Activated naive CD4-positive, alpha-beta T cell treated with anti-CD3 and anti-CD28 coated beads, Interleukin-2, amount 50 U/mL, for 72 hours (primary cell): ENCODE results near the gene NCK2. TPM values are rescaled to one million over a fixed set of nuclear protein-coding genes. Genes with fewer than 3 reads are reported as not detected.
"Not testable (repeated sequence)": the region's sequence is repeated elsewhere in the genome, so short reads cannot be mapped to it uniquely, and the experiment has no call there.

Experiments
- ATAC-seq, 2 donors: fragments of 150-1000 bp; cut with Tn5 transposase; 2 replicates each; pipeline ENCODE4 v1.10.0; 2021; ENCODE audit warnings: mild to moderate bottlenecking in 2 of 2, moderate library complexity in 2 of 2
- DNase-seq, 2 donors: peaks; one replicate each; pipeline ENCODE4 v3.0.0; 2021 to 2022; ENCODE audit warnings: low spot score in 2 of 2
- H3K27ac Mint-ChIP-seq, 2 donors: one replicate each; pipeline ENCODE4 v1.8.0; 2022; ENCODE audit warnings: mild to moderate bottlenecking in 2 of 2, mixed read lengths in 2 of 2
- H3K36me3 Mint-ChIP-seq, 2 donors: one replicate each; pipeline ENCODE4 v1.8.0; 2022; ENCODE audit warnings: mixed read lengths in 2 of 2
- H3K9me3 Mint-ChIP-seq, 2 donors: one replicate each; pipeline ENCODE4 v1.8.0; 2022; ENCODE audit warnings: mixed read lengths in 2 of 2
- total RNA-seq, 2 donors: library from RNA; stranded (reverse); gene quantifications; one replicate each; pipeline ENCODE4 v1.2.3, GENCODE V29; 2022

NCK2 gene
- total RNA-seq, 2 donors from 2014 or later, result 89.3 to 98.5 TPM

GRCh38 chr2:105747254-105747894 is 2.7 kb downstream of the NCK2 start:
- Mint-ChIP-seq H3K9me3 (peaks cover 2 to 9% of the 10 kb centered on the region in 2 donors), H3K27ac (peak overlapping the region; percentile 99 to 100), H3K36me3 (peaks cover 51 to 69% of the 10 kb centered on the region in 2 donors)
- DNase-seq, result no peak
- ATAC-seq, result no peak

GRCh38 chr2:105747991-105748390 is 3.3 kb downstream of the NCK2 start:
- H3K27ac Mint-ChIP-seq, result peak overlapping the region; percentile 99 to 100
- peaks cover 0 to 6% of the 10 kb centered on the region in 2 donors for H3K9me3 Mint-ChIP-seq
- DNase-seq (no peak), ATAC-seq (peak; percentile 21 to 57)
- H3K36me3 Mint-ChIP-seq, result peaks cover 50 to 72% of the 10 kb centered on the region in 2 donors

GRCh38 chr2:105748566-105748965 is 3.9 kb downstream of the NCK2 start:
- Mint-ChIP-seq H3K36me3 (peaks cover 51 to 78% of the 10 kb centered on the region in 2 donors), H3K27ac (peak overlapping the region; percentile 99 to 100), H3K9me3 (peaks cover 0 to 6% of the 10 kb centered on the region in 2 donors)
- DNase-seq, result no peak
- no peak for ATAC-seq

GRCh38 chr2:105749583-105750400 is 5.1 kb downstream of the NCK2 start:
- Mint-ChIP-seq H3K36me3 (peaks cover 55 to 88% of the 10 kb centered on the region in 2 donors), H3K9me3 (peaks cover 0 to 6% of the 10 kb centered on the region in 2 donors), H3K27ac (peak overlapping the region; percentile 99 to 100)
- peak in 1 of 2 donors; percentile 70 for DNase-seq
- ATAC-seq, result peak; percentile 1 to 7

DNA sequence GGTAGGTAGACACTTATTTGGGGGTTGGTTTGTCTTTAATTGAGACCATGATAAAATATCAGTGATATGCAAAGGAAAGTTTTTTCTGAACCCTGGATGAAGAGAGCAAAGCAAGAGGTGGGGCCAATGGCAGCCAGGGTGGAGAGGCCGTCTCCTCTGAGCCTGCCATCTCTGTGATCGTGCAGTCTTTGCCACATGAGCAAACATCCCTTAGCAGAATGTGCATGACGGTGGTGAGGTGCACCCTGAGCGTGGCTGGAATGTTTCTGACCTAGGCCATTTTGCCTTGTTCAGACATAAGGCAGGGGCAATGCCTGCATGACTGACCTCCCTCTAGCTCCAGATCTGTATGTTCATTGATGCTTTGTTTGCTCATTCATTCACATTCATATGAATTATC is 6.0 kb downstream of the NCK2 start:
- ATAC-seq (no peak), DNase-seq (no peak)
- peaks cover 60 to 94% of the 10 kb centered on the region in 2 donors for H3K36me3 Mint-ChIP-seq
- H3K9me3 Mint-ChIP-seq, result peaks cover 0 to 6% of the 10 kb centered on the region in 2 donors
- peak overlapping the region; percentile 99 to 100 for H3K27ac Mint-ChIP-seq

DNA sequence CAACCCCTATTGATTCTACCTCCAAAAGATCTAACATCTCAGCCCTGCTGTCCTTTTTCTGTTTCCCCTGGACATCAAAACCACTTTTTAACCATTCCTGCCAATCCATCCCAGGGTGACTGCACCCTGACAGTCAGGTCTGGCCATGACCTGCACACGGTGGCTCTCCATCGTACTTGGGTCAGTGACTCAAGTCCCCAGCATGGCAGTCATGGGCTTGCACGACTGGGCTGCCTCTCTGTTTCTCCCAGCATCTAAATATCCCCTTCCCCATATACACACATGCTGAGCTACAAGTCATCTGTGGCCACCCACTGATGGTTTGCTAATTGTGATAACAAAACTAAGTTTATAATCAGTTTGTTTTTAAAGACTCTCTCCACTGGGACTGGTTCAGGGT is 6.6 kb downstream of the NCK2 start:
- H3K9me3 Mint-ChIP-seq, result peaks cover 0 to 6% of the 10 kb centered on the region in 2 donors
- no peak for ATAC-seq
- H3K36me3 Mint-ChIP-seq, result peaks cover 56 to 89% of the 10 kb centered on the region in 2 donors
- peak overlapping the region; percentile 99 to 100 for H3K27ac Mint-ChIP-seq
- no peak for DNase-seq

- Mint-ChIP-seq H3K36me3 (peaks cover 53 to 85% of the 10 kb centered on the region in 2 donors), H3K9me3 (peaks cover 0 to 6% of the 10 kb centered on the region in 2 donors), H3K27ac (peak overlapping the region; percentile 94 to 99)
- no peak for DNase-seq
- ATAC-seq, result peak in 1 of 2 donors; percentile 22
Measured at GRCh38 chr2:105752691-105753358, 8.1 kb downstream of the NCK2 start.

DNA sequence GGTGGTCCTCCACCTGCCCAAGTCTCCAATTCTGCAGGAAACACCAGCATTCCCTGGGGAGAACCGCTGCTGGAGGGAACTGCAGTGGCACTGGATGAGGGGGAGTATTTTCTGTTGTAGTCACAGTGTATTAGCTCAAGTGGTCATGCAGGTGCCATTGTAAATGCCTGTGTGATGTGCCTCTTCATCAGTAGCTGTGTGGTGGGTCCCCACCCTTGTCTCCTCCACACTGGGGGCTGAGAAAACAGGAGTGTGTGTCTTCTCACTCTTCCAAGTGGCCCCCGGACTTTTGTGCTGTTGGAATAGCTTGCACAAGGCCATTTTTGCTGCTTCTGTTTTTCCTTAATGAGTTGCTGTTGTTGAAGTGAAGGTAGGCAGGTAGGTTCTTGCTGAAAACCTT is 8.7 kb downstream of the NCK2 start:
- DNase-seq (no peak), ATAC-seq (no peak)
- Mint-ChIP-seq H3K36me3 (peaks cover 48 to 80% of the 10 kb centered on the region in 2 donors), H3K9me3 (peaks cover 0 to 6% of the 10 kb centered on the region in 2 donors), H3K27ac (peak overlapping the region; percentile 94 to 99)

- H3K36me3 Mint-ChIP-seq, result peaks cover 44 to 78% of the 10 kb centered on the region in 2 donors
- ATAC-seq, result peak; percentile 69 to 81
- peaks cover 0 to 6% of the 10 kb centered on the region in 2 donors for H3K9me3 Mint-ChIP-seq
- DNase-seq, result peak in 1 of 2 donors; percentile 57
- H3K27ac Mint-ChIP-seq, result peak overlapping the region; percentile 94 to 99
Measured at GRCh38 chr2:105754011-105754410, 9.3 kb downstream of the NCK2 start.

- no peak for ATAC-seq
- peak overlapping the region; percentile 94 to 99 for H3K27ac Mint-ChIP-seq
- H3K9me3 Mint-ChIP-seq, result peaks cover 0 to 6% of the 10 kb centered on the region in 2 donors
- peaks cover 37 to 77% of the 10 kb centered on the region in 2 donors for H3K36me3 Mint-ChIP-seq
- DNase-seq, result no peak
Measured at GRCh38 chr2:105754994-105755393, 10.3 kb downstream of the NCK2 start.

DNA sequence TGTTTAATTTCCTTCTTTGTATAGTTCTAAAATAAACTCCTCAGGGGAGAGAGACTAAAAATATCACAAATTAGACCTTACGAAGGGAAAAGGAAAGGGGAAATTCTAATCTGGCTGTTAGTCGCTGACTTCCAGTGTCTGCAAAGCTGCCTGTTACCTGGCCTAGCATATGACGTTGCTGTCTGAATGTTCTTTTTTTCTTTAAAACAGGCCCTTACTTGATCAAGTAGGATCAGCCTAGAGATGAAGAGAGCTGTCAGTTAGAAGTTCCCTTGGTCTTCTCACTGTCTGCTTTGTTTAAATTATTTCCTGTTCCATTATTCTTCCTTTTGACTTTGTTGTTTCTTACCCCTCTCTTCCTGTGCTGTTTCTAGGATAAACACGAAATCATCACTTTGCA is 11.2 kb downstream of the NCK2 start:
- ATAC-seq (no peak), DNase-seq (no peak)
- peak overlapping the region; percentile 94 to 99 for H3K27ac Mint-ChIP-seq
- H3K36me3 Mint-ChIP-seq, result peaks cover 28 to 77% of the 10 kb centered on the region in 2 donors
- peaks cover 0 to 6% of the 10 kb centered on the region in 2 donors for H3K9me3 Mint-ChIP-seq

GRCh38 chr2:105756435-105756834 is 11.7 kb downstream of the NCK2 start:
- H3K9me3 Mint-ChIP-seq, result peaks cover 0 to under 1% of the 10 kb centered on the region in 2 donors
- no peak for DNase-seq
- peaks cover 22 to 73% of the 10 kb centered on the region in 2 donors for H3K36me3 Mint-ChIP-seq
- peak overlapping the region; percentile 94 to 99 for H3K27ac Mint-ChIP-seq
- no peak for ATAC-seq

DNA sequence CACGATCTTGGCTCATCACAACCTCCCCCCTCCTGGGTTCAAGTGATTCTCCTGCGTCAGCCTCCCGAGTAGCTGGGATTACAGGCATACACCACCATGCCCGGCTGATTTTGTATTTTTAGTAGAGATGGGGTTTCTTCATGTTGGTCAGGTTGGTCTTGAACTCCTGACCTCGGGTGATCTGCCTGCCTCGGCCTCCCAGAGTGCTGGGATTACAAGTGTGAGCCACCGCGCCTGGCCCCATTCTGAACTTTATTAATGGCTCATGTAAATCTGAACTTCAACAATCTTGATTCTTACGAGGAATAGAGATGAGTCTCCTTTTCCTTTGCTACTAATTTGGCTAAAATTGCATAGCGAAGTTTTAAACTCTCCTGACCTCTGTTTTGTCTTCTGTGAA is 12.2 kb downstream of the NCK2 start:
- ATAC-seq, DNase-seq, H3K9me3 Mint-ChIP-seq: not testable (repeated sequence)
- H3K27ac Mint-ChIP-seq, result peak overlapping the region; percentile 94 to 99
- H3K36me3 Mint-ChIP-seq, result peaks cover 20 to 69% of the 10 kb centered on the region in 2 donors

DNA sequence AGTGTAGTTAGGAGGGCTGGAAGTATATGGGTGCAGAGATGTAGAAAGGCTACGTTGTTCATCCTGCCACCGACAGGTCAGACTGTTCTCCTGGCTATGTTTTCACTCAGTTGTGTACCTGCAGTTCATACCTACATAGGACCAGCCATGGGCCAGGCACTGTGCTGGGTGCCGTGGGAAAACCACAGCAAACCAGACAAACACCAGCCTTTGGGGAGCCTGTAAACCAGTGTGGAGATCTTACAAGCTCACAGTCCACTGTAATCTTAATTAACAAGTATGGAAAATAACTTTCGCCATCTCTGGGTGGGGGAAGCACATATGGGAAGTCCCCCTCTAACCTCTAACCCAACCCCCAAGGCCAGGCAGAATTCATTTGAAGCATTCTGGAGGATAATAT is 12.7 kb downstream of the NCK2 start:
- Mint-ChIP-seq H3K9me3 (no peaks in the 10 kb centered on the region), H3K36me3 (peaks cover 20 to 67% of the 10 kb centered on the region in 2 donors), H3K27ac (peak overlapping the region; percentile 94 to 99)
- ATAC-seq (no peak), DNase-seq (no peak)

GRCh38 chr2:105760191-105760590 is 15.5 kb downstream of the NCK2 start:
- Mint-ChIP-seq H3K9me3 (no peaks in the 10 kb centered on the region), H3K36me3 (peaks cover 11 to 41% of the 10 kb centered on the region in 2 donors), H3K27ac (peak overlapping the region; percentile 96 to 99)
- ATAC-seq, result no peak
- no peak for DNase-seq

GRCh38 chr2:105760639-105761337 is 16.1 kb downstream of the NCK2 start:
- ATAC-seq, result peak in 1 of 2 donors; percentile 13
- DNase-seq, result no peak
- Mint-ChIP-seq H3K36me3 (peaks cover 6 to 43% of the 10 kb centered on the region in 2 donors), H3K9me3 (no peaks in the 10 kb centered on the region), H3K27ac (peak overlapping the region; percentile 96 to 99)
